ENCODE results near the gene SMCHD1. TPM values are rescaled to one million over a fixed set of nuclear protein-coding genes. Genes with fewer than 3 reads are reported as not detected.
"Not testable (repeated sequence)": the region's sequence is repeated elsewhere in the genome, so short reads cannot be mapped to it uniquely, and the experiment has no call there.

SMCHD1 gene
- total RNA-seq, 1 donor from 2014 or later: 102 TPM

- H3K36me3 ChIP-seq (ENCODE audit: control insufficient read depth in 3 of 3, insufficient read depth in 3 of 3, low read length in 3 of 3): peaks cover 2 to 5% (median 4%) of the 10 kb centered on the region in 3 donors
- no peak overlapping the region for H3K4me3 ChIP-seq (ENCODE audit: low read length in 3 of 3)
- no peaks in the 10 kb centered on the region for H3K27me3 ChIP-seq (ENCODE audit: control insufficient read depth in 3 of 3, insufficient read depth in 3 of 3, low read length in 3 of 3)
- H3K9me3 ChIP-seq (ENCODE audit: control insufficient read depth in 3 of 3, low read length in 3 of 3): no peaks in the 10 kb centered on the region
- H3K9ac ChIP-seq (ENCODE audit: low read depth in 1 of 3, low read length in 3 of 3): no peak overlapping the region
- H3K27ac ChIP-seq (ENCODE audit: low read depth, low read length): no peak overlapping the region
- H3K4me1 ChIP-seq (ENCODE audit: control insufficient read depth in 3 of 3, insufficient read depth in 3 of 3, low read length in 3 of 3): no peaks in the 10 kb centered on the region
These were observed 150.7 kb downstream of the SMCHD1 start for GRCh38 chr18:2805970-2806943.

GRCh38 chr18:2808640-2809039 is 153.1 kb downstream of the SMCHD1 start:
- not testable (repeated sequence) for H3K9me3 ChIP-seq (ENCODE audit: control insufficient read depth in 3 of 3, low read length in 3 of 3); H3K27ac ChIP-seq (ENCODE audit: low read depth, low read length); H3K27me3 ChIP-seq (ENCODE audit: control insufficient read depth in 3 of 3, insufficient read depth in 3 of 3, low read length in 3 of 3); H3K36me3 ChIP-seq (ENCODE audit: control insufficient read depth in 3 of 3, insufficient read depth in 3 of 3, low read length in 3 of 3); H3K4me3 ChIP-seq (ENCODE audit: low read length in 3 of 3); H3K4me1 ChIP-seq (ENCODE audit: control insufficient read depth in 3 of 3, insufficient read depth in 3 of 3, low read length in 3 of 3); H3K9ac ChIP-seq (ENCODE audit: low read depth in 1 of 3, low read length in 3 of 3)

GRCh38 chr18:2809666-2810183 is 154.2 kb downstream of the SMCHD1 start:
- H3K27ac ChIP-seq (ENCODE audit: low read depth, low read length); H3K27me3 ChIP-seq (ENCODE audit: control insufficient read depth in 3 of 3, insufficient read depth in 3 of 3, low read length in 3 of 3); H3K36me3 ChIP-seq (ENCODE audit: control insufficient read depth in 3 of 3, insufficient read depth in 3 of 3, low read length in 3 of 3); H3K4me3 ChIP-seq (ENCODE audit: low read length in 3 of 3); H3K4me1 ChIP-seq (ENCODE audit: control insufficient read depth in 3 of 3, insufficient read depth in 3 of 3, low read length in 3 of 3); H3K9me3 ChIP-seq (ENCODE audit: control insufficient read depth in 3 of 3, low read length in 3 of 3); H3K9ac ChIP-seq (ENCODE audit: low read depth in 1 of 3, low read length in 3 of 3): not testable (repeated sequence)

DNA sequence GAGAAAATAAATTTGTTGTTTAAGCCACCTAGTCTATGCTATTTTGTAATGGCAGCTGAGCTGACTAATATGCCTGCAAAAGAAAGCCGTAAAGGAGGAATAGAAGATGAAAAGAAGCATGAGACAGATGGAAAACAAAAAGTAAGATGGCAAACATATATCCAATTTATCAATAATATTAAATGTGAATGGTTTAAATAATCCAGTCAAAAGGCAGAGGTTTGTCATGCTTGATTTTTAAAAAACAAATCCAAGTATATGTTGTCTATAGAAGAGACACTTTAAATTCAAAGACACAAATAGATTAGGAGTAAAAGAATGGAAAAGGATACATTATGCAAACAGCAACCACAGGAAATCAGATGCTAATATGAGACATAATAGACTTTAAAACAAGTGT is 155.9 kb downstream of the SMCHD1 start:
- H3K4me3 ChIP-seq (ENCODE audit: low read length in 3 of 3): no peak overlapping the region
- no peak overlapping the region for H3K27ac ChIP-seq (ENCODE audit: low read depth, low read length)
- H3K27me3 ChIP-seq (ENCODE audit: control insufficient read depth in 3 of 3, insufficient read depth in 3 of 3, low read length in 3 of 3): no peaks in the 10 kb centered on the region
- H3K4me1 ChIP-seq (ENCODE audit: control insufficient read depth in 3 of 3, insufficient read depth in 3 of 3, low read length in 3 of 3): no peaks in the 10 kb centered on the region
- H3K9me3 ChIP-seq (ENCODE audit: control insufficient read depth in 3 of 3, low read length in 3 of 3): peaks cover 0 to 2% (median 0%) of the 10 kb centered on the region in 3 donors
- no peaks in the 10 kb centered on the region for H3K36me3 ChIP-seq (ENCODE audit: control insufficient read depth in 3 of 3, insufficient read depth in 3 of 3, low read length in 3 of 3)
- no peak overlapping the region for H3K9ac ChIP-seq (ENCODE audit: low read depth in 1 of 3, low read length in 3 of 3)

DNA sequence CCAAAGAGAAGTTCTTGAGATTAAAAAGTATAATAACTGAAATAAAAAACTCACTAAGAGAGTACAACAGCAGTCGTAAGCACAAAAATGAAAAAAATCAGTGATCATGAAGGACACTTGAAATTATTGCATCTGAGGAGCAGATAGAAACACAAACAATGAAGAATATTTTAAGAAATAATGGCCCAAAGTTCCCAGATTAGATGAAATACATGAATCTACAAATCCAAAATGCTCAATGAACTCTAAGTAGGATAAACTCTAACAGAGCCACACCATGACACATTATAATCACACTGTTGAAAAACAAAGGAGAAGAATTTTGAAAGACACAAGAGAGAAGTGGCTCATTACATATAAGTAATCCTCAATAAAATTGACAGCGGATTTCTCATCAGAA is 159.4 kb downstream of the SMCHD1 start:
- Histone ChIP-seq H3K4me1 (ENCODE audit: control insufficient read depth in 3 of 3, insufficient read depth in 3 of 3, low read length in 3 of 3) (no peaks in the 10 kb centered on the region), H3K27me3 (ENCODE audit: control insufficient read depth in 3 of 3, insufficient read depth in 3 of 3, low read length in 3 of 3) (no peaks in the 10 kb centered on the region), H3K36me3 (ENCODE audit: control insufficient read depth in 3 of 3, insufficient read depth in 3 of 3, low read length in 3 of 3) (no peaks in the 10 kb centered on the region), H3K9me3 (ENCODE audit: control insufficient read depth in 3 of 3, low read length in 3 of 3) (peaks cover 0 to 2% (median 0%) of the 10 kb centered on the region in 3 donors), H3K9ac (ENCODE audit: low read depth in 1 of 3, low read length in 3 of 3) (no peak overlapping the region), H3K4me3 (ENCODE audit: low read length in 3 of 3) (no peak overlapping the region), H3K27ac (ENCODE audit: low read depth, low read length) (no peak overlapping the region)

DNA sequence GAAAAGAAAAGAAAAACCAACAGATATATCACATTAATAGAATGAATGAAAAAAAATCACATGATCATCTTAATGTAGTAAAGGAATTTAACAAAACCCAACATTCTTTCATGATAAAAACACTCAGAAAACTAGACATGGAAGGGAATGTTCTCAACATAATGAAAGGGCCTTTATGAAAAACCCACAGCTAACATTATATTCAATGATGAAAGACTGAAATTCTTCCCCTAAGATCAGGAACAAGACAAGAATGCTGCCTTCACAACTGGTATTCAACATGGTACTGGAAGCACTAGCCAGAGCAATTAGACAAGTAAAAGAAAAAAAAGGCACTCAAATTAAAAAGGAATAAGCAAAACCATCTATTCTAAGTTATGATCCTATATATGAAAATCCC is 162.8 kb downstream of the SMCHD1 start:
- Histone ChIP-seq H3K9ac (ENCODE audit: low read depth in 1 of 3, low read length in 3 of 3) (no peak overlapping the region), H3K9me3 (ENCODE audit: control insufficient read depth in 3 of 3, low read length in 3 of 3) (no peaks in the 10 kb centered on the region), H3K27ac (ENCODE audit: low read depth, low read length) (no peak overlapping the region), H3K36me3 (ENCODE audit: control insufficient read depth in 3 of 3, insufficient read depth in 3 of 3, low read length in 3 of 3) (no peaks in the 10 kb centered on the region), H3K4me1 (ENCODE audit: control insufficient read depth in 3 of 3, insufficient read depth in 3 of 3, low read length in 3 of 3) (no peaks in the 10 kb centered on the region), H3K27me3 (ENCODE audit: control insufficient read depth in 3 of 3, insufficient read depth in 3 of 3, low read length in 3 of 3) (no peaks in the 10 kb centered on the region), H3K4me3 (ENCODE audit: low read length in 3 of 3) (no peak overlapping the region)

DNA sequence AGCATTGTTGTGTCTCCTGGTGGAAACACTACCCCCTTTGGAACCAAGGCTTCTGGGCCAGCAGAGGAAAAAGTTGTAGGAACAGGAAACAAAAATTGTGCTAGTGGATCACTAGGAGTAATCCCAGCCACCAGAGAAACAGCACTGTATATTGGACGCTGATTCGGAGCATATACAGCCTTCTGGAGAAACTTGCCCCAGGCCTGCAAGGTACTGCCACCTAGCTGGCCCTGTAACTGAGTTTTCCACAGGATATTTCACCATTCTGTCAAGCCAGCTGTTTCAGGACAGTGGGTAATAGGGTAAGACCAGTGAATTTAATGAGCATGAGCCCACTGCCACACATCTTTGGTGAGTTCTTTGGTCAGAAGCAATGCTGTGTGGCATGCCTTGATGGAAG is 166.2 kb downstream of the SMCHD1 start:
- no peaks in the 10 kb centered on the region for H3K27me3 ChIP-seq (ENCODE audit: control insufficient read depth in 3 of 3, insufficient read depth in 3 of 3, low read length in 3 of 3)
- no peak overlapping the region for H3K4me3 ChIP-seq (ENCODE audit: low read length in 3 of 3)
- H3K4me1 ChIP-seq (ENCODE audit: control insufficient read depth in 3 of 3, insufficient read depth in 3 of 3, low read length in 3 of 3): no peaks in the 10 kb centered on the region
- no peak overlapping the region for H3K9ac ChIP-seq (ENCODE audit: low read depth in 1 of 3, low read length in 3 of 3)
- no peak overlapping the region for H3K27ac ChIP-seq (ENCODE audit: low read depth, low read length)
- no peaks in the 10 kb centered on the region for H3K36me3 ChIP-seq (ENCODE audit: control insufficient read depth in 3 of 3, insufficient read depth in 3 of 3, low read length in 3 of 3)
- H3K9me3 ChIP-seq (ENCODE audit: control insufficient read depth in 3 of 3, low read length in 3 of 3): no peaks in the 10 kb centered on the region

GRCh38 chr18:2822213-2822921 is 166.8 kb downstream of the SMCHD1 start:
- Histone ChIP-seq H3K27me3 (ENCODE audit: control insufficient read depth in 3 of 3, insufficient read depth in 3 of 3, low read length in 3 of 3) (no peaks in the 10 kb centered on the region), H3K9ac (ENCODE audit: low read depth in 1 of 3, low read length in 3 of 3) (no peak overlapping the region), H3K27ac (ENCODE audit: low read depth, low read length) (no peak overlapping the region), H3K9me3 (ENCODE audit: control insufficient read depth in 3 of 3, low read length in 3 of 3) (no peaks in the 10 kb centered on the region), H3K4me1 (ENCODE audit: control insufficient read depth in 3 of 3, insufficient read depth in 3 of 3, low read length in 3 of 3) (no peaks in the 10 kb centered on the region), H3K36me3 (ENCODE audit: control insufficient read depth in 3 of 3, insufficient read depth in 3 of 3, low read length in 3 of 3) (no peaks in the 10 kb centered on the region), H3K4me3 (ENCODE audit: low read length in 3 of 3) (no peak overlapping the region)

DNA sequence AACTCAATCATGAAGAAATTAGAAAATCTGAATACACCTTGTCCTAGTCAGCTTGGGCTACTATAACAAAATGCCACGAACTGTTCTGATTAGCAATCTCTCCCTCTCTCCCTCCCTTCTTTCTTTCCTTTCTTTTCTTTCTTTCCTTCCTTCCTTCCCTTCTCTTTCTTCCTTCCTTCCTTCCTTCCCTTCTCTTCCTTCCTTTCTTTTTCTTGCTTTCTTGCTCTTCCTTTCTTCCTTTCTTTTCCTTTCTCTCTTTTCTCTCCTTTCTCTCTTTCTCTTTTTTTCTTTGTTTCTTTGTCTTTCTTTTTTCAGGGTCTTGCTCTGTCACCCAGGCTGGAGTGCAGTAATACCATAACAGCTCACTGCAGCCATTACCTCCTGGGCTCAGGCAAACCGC is 167.7 kb downstream of the SMCHD1 start:
- no peaks in the 10 kb centered on the region for H3K9me3 ChIP-seq (ENCODE audit: control insufficient read depth in 3 of 3, low read length in 3 of 3)
- no peaks in the 10 kb centered on the region for H3K36me3 ChIP-seq (ENCODE audit: control insufficient read depth in 3 of 3, insufficient read depth in 3 of 3, low read length in 3 of 3)
- H3K4me1 ChIP-seq (ENCODE audit: control insufficient read depth in 3 of 3, insufficient read depth in 3 of 3, low read length in 3 of 3): no peaks in the 10 kb centered on the region
- no peaks in the 10 kb centered on the region for H3K27me3 ChIP-seq (ENCODE audit: control insufficient read depth in 3 of 3, insufficient read depth in 3 of 3, low read length in 3 of 3)
- no peak overlapping the region for H3K27ac ChIP-seq (ENCODE audit: low read depth, low read length)
- no peak overlapping the region for H3K9ac ChIP-seq (ENCODE audit: low read depth in 1 of 3, low read length in 3 of 3)
- H3K4me3 ChIP-seq (ENCODE audit: low read length in 3 of 3): no peak overlapping the region

GRCh38 chr18:2823966-2824365 is 168.4 kb downstream of the SMCHD1 start:
- Histone ChIP-seq H3K27ac (ENCODE audit: low read depth, low read length) (no peak overlapping the region), H3K4me3 (ENCODE audit: low read length in 3 of 3) (no peak overlapping the region)

More at GRCh38 chr18:2823966-2824365, 168.4 kb downstream of the SMCHD1 start:
- H3K27me3 ChIP-seq (ENCODE audit: control insufficient read depth in 3 of 3, insufficient read depth in 3 of 3, low read length in 3 of 3): no peaks in the 10 kb centered on the region
- H3K9me3 ChIP-seq (ENCODE audit: control insufficient read depth in 3 of 3, low read length in 3 of 3): no peaks in the 10 kb centered on the region
- H3K4me1 ChIP-seq (ENCODE audit: control insufficient read depth in 3 of 3, insufficient read depth in 3 of 3, low read length in 3 of 3): no peaks in the 10 kb centered on the region
- no peaks in the 10 kb centered on the region for H3K36me3 ChIP-seq (ENCODE audit: control insufficient read depth in 3 of 3, insufficient read depth in 3 of 3, low read length in 3 of 3)
- H3K9ac ChIP-seq (ENCODE audit: low read depth in 1 of 3, low read length in 3 of 3): no peak overlapping the region

Data from skeletal muscle tissue (tissue), 4 donors.